GM12878 (cell line): ENCODE data around the gene IDH3G. TPM values are rescaled to one million over a fixed set of nuclear protein-coding genes. Genes with fewer than 3 reads are reported as not detected.

Experiments used
- ATAC-seq: fragments of 200-7000 bp; cut with Tn5 transposase; 3 replicates; pipeline ENCODE4 v1.9.1; 2020; ENCODE audit warnings: mild to moderate bottlenecking, moderate library complexity
- BruUV-seq: library from RNA; stranded (reverse); fragments of 400-500 nt; replicated peaks from 2 replicates; lab custom pipeline; 2021; lab: Mats Ljungman, UMichigan
- CTCF ChIA-PET: fragments of 300-600 bp; sonication (Branson Sonifier 250); formaldehyde crosslinking; extraction: SDS; loops from one replicate; lab custom pipeline; 2021; ENCODE audit warnings: inconsistent platforms; lab: Yijun Ruan, JAX
- POLR2A ChIA-PET: fragments of 350-600 bp; formaldehyde crosslinking; extraction: SDS; loops from one replicate; lab custom pipeline; 2021; ENCODE audit warnings: inconsistent platforms; lab: Charles Lee
- RAD21 ChIA-PET: fragments of 300-600 bp; sonication (Branson Sonifier 250); formaldehyde crosslinking; loops from one replicate; lab custom pipeline; 2023; ENCODE audit warnings: antibody characterized with exemption; ENCODE audit not compliant: unreplicated experiment; lab: Charles Lee
- SMC1A ChIA-PET: fragments of 300-600 bp; sonication (Branson Sonifier 250); formaldehyde crosslinking; loops from one replicate; lab custom pipeline; 2023; ENCODE audit not compliant: unreplicated experiment, uncharacterized antibody; lab: Charles Lee
- DNase-seq: peaks from one replicate; pipeline ENCODE4 v3.0.0-alpha.2; 2011; ENCODE audit warnings: low read depth, low spot score
- FAIRE-seq: peaks from 3 replicates; lab custom pipeline; 2011; peaks lifted over from hg19 to GRCh38; lab: Jason Lieb, UNC
- H2AFZ ChIP-seq: 2 replicates; pipeline ENCODE4 v1.6.0; 2011; ENCODE audit warnings: low read depth, low read length, control low read depth; ENCODE audit not compliant: control insufficient read depth
- H3K27ac ChIP-seq: 2 replicates; pipeline ENCODE4 v1.5.1; 2011; ENCODE audit warnings: control low read depth; ENCODE audit not compliant: control insufficient read depth, insufficient read depth
- H3K27me3 ChIP-seq, 2 experiments: replicated peaks in 1 of 2; 2 replicates each; pipeline versions ENCODE4 v1.6.0 to v1.6.1; 2011; ENCODE audit warnings: low read length in 1 of 2; ENCODE audit not compliant: control insufficient read depth in 2 of 2, insufficient read depth in 2 of 2
- H3K36me3 ChIP-seq, 2 experiments: 2 replicates each; pipeline ENCODE4 v1.5.1; 2011; ENCODE audit warnings: low read length in 1 of 2; ENCODE audit not compliant: control insufficient read depth in 2 of 2, insufficient read depth in 2 of 2
- H3K4me1 ChIP-seq: 2 replicates; pipeline ENCODE4 v1.6.1; 2011; ENCODE audit warnings: mild to moderate bottlenecking, low read length, moderate library complexity, mixed read lengths; ENCODE audit not compliant: control insufficient read depth, insufficient read depth
- H3K4me2 ChIP-seq: 2 replicates; pipeline ENCODE4 v1.6.0; 2011; ENCODE audit warnings: control low read depth; ENCODE audit not compliant: control insufficient read depth, insufficient read depth
- H3K4me3 ChIP-seq: fragments of 200-600 bp; sonication (generic); 2 replicates; pipeline ENCODE4 v1.5.1; 2016
- H3K79me2 ChIP-seq: 2 replicates; pipeline ENCODE4 v1.6.0; 2011; ENCODE audit warnings: low read length; ENCODE audit not compliant: control insufficient read depth, insufficient read depth
- H3K9ac ChIP-seq: 2 replicates; pipeline ENCODE4 v1.8.0; 2011; ENCODE audit warnings: low read length, control low read depth, mixed read lengths; ENCODE audit not compliant: control insufficient read depth, insufficient read depth
- H3K9me3 ChIP-seq: replicated peaks from 3 replicates; pipeline ENCODE4 v1.5.1; 2011; ENCODE audit warnings: mild to moderate bottlenecking, low read length; ENCODE audit not compliant: control insufficient read depth, insufficient read depth
- H4K20me1 ChIP-seq: 2 replicates; pipeline ENCODE4 v1.6.0; 2011; ENCODE audit not compliant: control insufficient read depth, insufficient read depth
- E4F1 ChIP-seq: fragments of 450-650 bp; IDR thresholded peaks from 2 replicates; pipeline ENCODE4 v1.6.1; 2018; ENCODE audit warnings: borderline replicate concordance, mild to moderate bottlenecking; ENCODE audit not compliant: partially characterized antibody
- FOS ChIP-seq: IDR thresholded peaks from 3 replicates; pipeline ENCODE4 v1.6.1; 2011; ENCODE audit warnings: borderline replicate concordance; ENCODE audit not compliant: insufficient read length; ENCODE audit errors: extremely low read depth
- GABPA ChIP-seq: IDR thresholded peaks from 2 replicates; pipeline ENCODE4 v1.6.1; 2014; ENCODE audit warnings: antibody characterized with exemption, low read depth, mild to moderate bottlenecking, inconsistent platforms
- MTA2 ChIP-seq: fragments of 450-650 bp; IDR thresholded peaks from 2 replicates; pipeline ENCODE4 v1.6.1; 2016; ENCODE audit warnings: low read depth, mild to moderate bottlenecking, moderate library complexity
- PKNOX1 ChIP-seq: fragments of 450-650 bp; IDR thresholded peaks from 2 replicates; pipeline ENCODE4 v1.6.1; 2016; ENCODE audit warnings: mild to moderate bottlenecking
- RCOR1 ChIP-seq: conservative IDR thresholded peaks from 2 replicates; pipeline ENCODE4 v1.6.1; 2012; ENCODE audit warnings: low read depth, low read length, improper control_type of control experiment
- REST ChIP-seq: IDR thresholded peaks from 2 replicates; pipeline ENCODE4 v1.6.1; 2012; ENCODE audit warnings: mild to moderate bottlenecking, low read depth, low read length
- SMAD1 ChIP-seq: fragments of 450-650 bp; IDR thresholded peaks from 2 replicates; pipeline ENCODE4 v1.6.1; 2018; ENCODE audit warnings: mild to moderate bottlenecking, low read depth; ENCODE audit not compliant: partially characterized antibody
- YY1 ChIP-seq: IDR thresholded peaks from 2 replicates; pipeline ENCODE4 v1.6.1; 2011; ENCODE audit warnings: low read depth, mild to moderate bottlenecking, low read length
- WGBS: methylation state at CpG from one replicate; pipeline ENCODE4 v1.1.6; 2016; ENCODE audit warnings: low lambda C conversion rate; ENCODE audit not compliant: insufficient replicate concordance, insufficient coverage; ENCODE audit errors: missing lambda C conversion rate; 5-methylcytosine and 5-hydroxymethylcytosine counted together
- in situ Hi-C: fragments of 300-500 bp; cut with MboI; formaldehyde crosslinking; loops from 9 replicates; pipeline ENCODE4 v1.14.3; 2018; ENCODE audit warnings: mixed read lengths
- intact Hi-C: fragments of 100-400 bp; cut with micrococcal nuclease; formaldehyde crosslinking; loops from one replicate; pipeline ENCODE4 v1.14.2; 2022; ENCODE audit not compliant: unreplicated experiment
- polyA plus RNA-seq, 11 experiments: library from polyadenylated mRNA; depleted of rRNA in 4 of 11; unstranded in 6 of 11; stranded (reverse) in 5 of 11; fragments of >200 nt; fragmentation: Nextera tagmentation in 4 of 11; fragmentation: Illumina TruSeq in 1 of 11; extraction: Ambion mirVana in 4 of 11; extraction: Trizol in 1 of 11; gene quantifications; 1 replicate in 1 of 11; 2 replicates in 10 of 11; pipeline versions ENCODE4 v1.2.1 to v1.2.3, GENCODE V29; 2011 to 2016; ENCODE audit warnings: inconsistent platforms in 2 of 11, missing spikeins in 2 of 11, low read depth in 1 of 11
- total RNA-seq, 4 experiments: library from RNA; depleted of rRNA in 3 of 4; stranded (reverse); fragments of >200 nt in 3 of 4; fragmentation: Illumina TruSeq in 1 of 4; extraction: Trizol in 1 of 4; gene quantifications; 2 replicates each; pipeline versions ENCODE4 v1.2.1 to v1.2.3, GENCODE V29; 2013 to 2021
- TF ChIP-seq, protein P1 (sequence below): IDR thresholded peaks from 2 replicates; pipeline ENCODE4 v1.6.1; 2012; ENCODE audit warnings: improper control_type of control experiment, low read depth, low read length; ENCODE audit not compliant: insufficient replicate concordance

IDH3G gene
- total and polyA plus RNA-seq, 10 of the 15 experiments (the other 5 are each of a cell fraction or from before 2014, with no cell fraction given): 26.3 to 102 (median 66.6) TPM

DNA sequence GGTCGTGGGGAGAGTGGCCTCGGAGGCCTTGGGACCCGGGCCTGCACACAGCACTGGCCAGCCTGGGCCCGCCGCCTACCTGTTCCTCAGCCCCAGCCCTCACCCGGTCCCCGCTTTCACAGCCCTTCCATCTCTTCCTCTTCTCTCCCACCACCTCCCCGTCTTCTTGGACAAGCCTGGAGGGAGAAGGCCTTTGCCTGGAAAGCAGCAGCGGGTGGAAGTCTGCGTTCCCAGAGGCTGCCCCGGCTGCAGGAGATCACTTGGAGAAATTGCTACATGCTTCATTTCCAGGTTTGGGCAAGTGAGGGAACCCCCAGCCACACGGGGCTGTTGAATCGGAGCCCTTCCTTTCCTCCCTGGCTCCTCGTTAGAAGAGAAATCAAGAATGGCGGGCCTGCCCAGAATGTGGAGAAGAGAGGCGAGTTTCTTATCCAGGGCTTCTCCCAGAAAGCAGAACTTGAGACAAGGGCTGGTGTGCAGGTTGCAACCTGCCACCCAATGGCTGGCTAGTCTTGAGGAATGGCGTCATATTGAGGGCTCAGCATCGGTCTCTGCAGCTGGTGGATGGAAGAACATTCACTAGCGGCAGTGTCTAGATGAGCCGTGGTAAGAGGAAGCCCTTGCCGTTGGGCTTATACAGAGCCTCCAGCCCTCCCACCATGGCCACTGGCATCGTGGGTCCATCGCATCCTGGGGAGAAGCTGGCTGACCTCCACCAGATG lies 37.4 kb upstream of the IDH3G start:
- no TSS peak for BruUV-seq
- TF ChIP-seq RCOR1 (no peak), PKNOX1 (no peak), FOS (no peak), SMAD1 (no peak), GABPA (no peak), MTA2 (no peak), E4F1 (no peak), REST (no peak), YY1 (no peak)
- TF ChIP-seq, protein P1, sequence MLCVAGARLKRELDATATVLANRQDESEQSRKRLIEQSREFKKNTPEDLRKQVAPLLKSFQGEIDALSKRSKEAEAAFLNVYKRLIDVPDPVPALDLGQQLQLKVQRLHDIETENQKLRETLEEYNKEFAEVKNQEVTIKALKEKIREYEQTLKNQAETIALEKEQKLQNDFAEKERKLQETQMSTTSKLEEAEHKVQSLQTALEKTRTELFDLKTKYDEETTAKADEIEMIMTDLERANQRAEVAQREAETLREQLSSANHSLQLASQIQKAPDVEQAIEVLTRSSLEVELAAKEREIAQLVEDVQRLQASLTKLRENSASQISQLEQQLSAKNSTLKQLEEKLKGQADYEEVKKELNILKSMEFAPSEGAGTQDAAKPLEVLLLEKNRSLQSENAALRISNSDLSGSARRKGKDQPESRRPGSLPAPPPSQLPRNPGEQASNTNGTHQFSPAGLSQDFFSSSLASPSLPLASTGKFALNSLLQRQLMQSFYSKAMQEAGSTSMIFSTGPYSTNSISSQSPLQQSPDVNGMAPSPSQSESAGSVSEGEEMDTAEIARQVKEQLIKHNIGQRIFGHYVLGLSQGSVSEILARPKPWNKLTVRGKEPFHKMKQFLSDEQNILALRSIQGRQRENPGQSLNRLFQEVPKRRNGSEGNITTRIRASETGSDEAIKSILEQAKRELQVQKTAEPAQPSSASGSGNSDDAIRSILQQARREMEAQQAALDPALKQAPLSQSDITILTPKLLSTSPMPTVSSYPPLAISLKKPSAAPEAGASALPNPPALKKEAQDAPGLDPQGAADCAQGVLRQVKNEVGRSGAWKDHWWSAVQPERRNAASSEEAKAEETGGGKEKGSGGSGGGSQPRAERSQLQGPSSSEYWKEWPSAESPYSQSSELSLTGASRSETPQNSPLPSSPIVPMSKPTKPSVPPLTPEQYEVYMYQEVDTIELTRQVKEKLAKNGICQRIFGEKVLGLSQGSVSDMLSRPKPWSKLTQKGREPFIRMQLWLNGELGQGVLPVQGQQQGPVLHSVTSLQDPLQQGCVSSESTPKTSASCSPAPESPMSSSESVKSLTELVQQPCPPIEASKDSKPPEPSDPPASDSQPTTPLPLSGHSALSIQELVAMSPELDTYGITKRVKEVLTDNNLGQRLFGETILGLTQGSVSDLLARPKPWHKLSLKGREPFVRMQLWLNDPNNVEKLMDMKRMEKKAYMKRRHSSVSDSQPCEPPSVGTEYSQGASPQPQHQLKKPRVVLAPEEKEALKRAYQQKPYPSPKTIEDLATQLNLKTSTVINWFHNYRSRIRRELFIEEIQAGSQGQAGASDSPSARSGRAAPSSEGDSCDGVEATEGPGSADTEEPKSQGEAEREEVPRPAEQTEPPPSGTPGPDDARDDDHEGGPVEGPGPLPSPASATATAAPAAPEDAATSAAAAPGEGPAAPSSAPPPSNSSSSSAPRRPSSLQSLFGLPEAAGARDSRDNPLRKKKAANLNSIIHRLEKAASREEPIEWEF: no peak

More for the DNA sequence above, 37.4 kb upstream of the IDH3G start:
- no peak overlapping the region for H3K4me3 ChIP-seq
- in situ Hi-C loops (no loop called here), intact Hi-C loops (no loop called here)
- no peaks in the 10 kb centered on the region; the same call in 2 of the 3 replicates for H3K9me3 ChIP-seq
- RAD21 ChIA-PET: no interaction called here
- SMC1A ChIA-PET: no interaction called here
- no peak overlapping the region for H3K27ac ChIP-seq
- H3K27me3 ChIP-seq: no peaks in the 10 kb centered on the region; a peak in 1 of 4 replicates
- no peaks in the 10 kb centered on the region for H3K79me2 ChIP-seq
- no peaks in the 10 kb centered on the region for H4K20me1 ChIP-seq
- no peak overlapping the region for H3K9ac ChIP-seq
- no peak overlapping the region for H3K4me2 ChIP-seq
- no peaks in the 10 kb centered on the region for H3K36me3 ChIP-seq
- no peak for DNase-seq
- no peak for FAIRE-seq
- 47% methylated on average over 20 of the region's 23 CpGs for WGBS
- POLR2A ChIA-PET: no interaction called here
- H2AFZ ChIP-seq: no peak overlapping the region
- CTCF ChIA-PET: no interaction called here
- no peak for ATAC-seq
- H3K4me1 ChIP-seq: no peaks in the 10 kb centered on the region
